ENCODE results near the gene MIPOL1. TPM values are rescaled to one million over a fixed set of nuclear protein-coding genes. Genes with fewer than 3 reads are reported as not detected.

Gene MIPOL1
- total RNA-seq, 4 donors from 2014 or later: 4.8 to 21.5 (median 11.8) TPM

GRCh38 chr14:37198907-37199306 is 1.2 kb downstream of the MIPOL1 start:
- Histone ChIP-seq H3K27ac (peak overlapping the region in 1 of 4 donors; percentile 89), H3K4me1 (peaks cover 0 to 14% (median 4%) of the 10 kb centered on the region in 4 donors), H3K4me3 (no peak overlapping the region)

GRCh38 chr14:37201724-37202123 is 4.0 kb downstream of the MIPOL1 start:
- H3K36me3 ChIP-seq: no peaks in the 10 kb centered on the region
- WGBS, 2 donors (ENCODE audit: low coverage in 1 of 2): 85% methylated on average over 2 of the region's 2 CpGs; no CpG with 5 or more reads in 1 of the 2 donors
- intact Hi-C loops (cut with DNase I; ENCODE audit: low total_unique reads) (no loop called here), in situ Hi-C loops (cut with MboI; ENCODE audit: low pct_ligation_motif_present in 1 of 4, low pct_unique_long_range_greater_than_20kb in 1 of 4, low sequenced_read_pairs in 3 of 4) (no loop called here)
- H3K4me3 ChIP-seq: no peak overlapping the region
- no peak for DNase-seq
- peaks cover 0 to 11% (median 4%) of the 10 kb centered on the region in 4 donors for H3K4me1 ChIP-seq
- peaks cover 0 to 10% of the 10 kb centered on the region in 2 donors for H3K9me3 ChIP-seq
- H3K27me3 ChIP-seq: no peaks in the 10 kb centered on the region
- TF ChIP-seq POLR2AphosphoS5 (IDR thresholded peaks at IDR 0.05): no peak
- no peak for TF ChIP-seq EP300 (IDR thresholded peaks at IDR 0.05; ENCODE audit: low read depth)
- TF ChIP-seq CTCF (IDR thresholded peaks at IDR 0.05): no peak
- TF ChIP-seq POLR2A (IDR thresholded peaks at IDR 0.05): no peak
- no peak overlapping the region for H3K27ac ChIP-seq

More at GRCh38 chr14:37198907-37199306, 1.2 kb downstream of the MIPOL1 start:
- intact Hi-C loops (cut with DNase I; ENCODE audit: low total_unique reads): no loop called here
- no peaks in the 10 kb centered on the region for H3K9me3 ChIP-seq
- no peaks in the 10 kb centered on the region for H3K27me3 ChIP-seq
- no peaks in the 10 kb centered on the region for H3K36me3 ChIP-seq
- DNase-seq: no peak
- no peak for TF ChIP-seq POLR2AphosphoS5 (IDR thresholded peaks at IDR 0.05)
- no peak for TF ChIP-seq CTCF (IDR thresholded peaks at IDR 0.05)
- no peak for TF ChIP-seq EP300 (IDR thresholded peaks at IDR 0.05; ENCODE audit: low read depth)
- no peak for TF ChIP-seq POLR2A (IDR thresholded peaks at IDR 0.05)
- WGBS, 2 donors (ENCODE audit: low coverage in 1 of 2): 84 to 91% methylated on average over 5 of the region's 5 CpGs
- in situ Hi-C loops (cut with MboI; ENCODE audit: low pct_ligation_motif_present in 1 of 4, low pct_unique_long_range_greater_than_20kb in 1 of 4, low sequenced_read_pairs in 3 of 4): no loop called here

DNA sequence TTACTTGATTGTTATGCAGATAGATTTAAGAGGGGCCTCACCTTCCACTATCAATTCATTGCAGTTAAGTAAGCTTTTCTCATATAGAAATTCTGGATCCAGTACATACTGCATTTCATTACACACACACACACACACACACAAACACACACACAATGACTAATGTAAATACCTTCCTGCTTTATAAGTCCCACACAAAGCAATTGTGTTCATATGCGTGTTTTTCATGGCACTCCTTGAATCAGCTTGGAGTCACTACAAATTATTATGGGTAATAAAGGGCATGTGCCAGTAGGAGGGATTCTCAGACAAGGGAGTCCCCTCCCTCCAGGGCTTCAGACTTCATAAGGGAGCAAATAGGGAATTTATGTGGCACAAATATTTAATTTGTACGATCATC is 4.5 kb downstream of the MIPOL1 start:
- intact Hi-C loops (cut with DNase I; ENCODE audit: low total_unique reads): no loop called here

DNA sequence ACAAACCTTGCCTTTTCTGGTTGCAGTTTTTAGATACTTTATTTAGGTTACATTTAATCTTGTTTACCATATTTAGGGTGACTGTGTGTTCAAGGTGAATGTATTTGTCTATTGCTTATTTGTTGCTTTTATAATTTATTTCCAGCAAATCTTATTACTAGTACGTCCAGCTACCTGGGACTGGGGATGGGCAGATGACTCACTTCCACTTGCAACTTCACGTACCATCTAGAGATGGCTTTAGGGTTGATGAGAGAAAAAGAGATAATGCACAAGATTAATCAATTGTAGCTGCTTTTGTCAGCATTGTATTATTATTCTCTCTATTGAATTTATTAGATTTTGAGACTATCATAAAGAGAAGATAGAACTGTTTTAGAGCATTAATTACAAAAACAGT is 5.1 kb downstream of the MIPOL1 start:
- DNase-seq: no peak
- Histone ChIP-seq H3K27me3 (no peaks in the 10 kb centered on the region), H3K9me3 (peaks cover 0 to 10% of the 10 kb centered on the region in 2 donors), H3K27ac (no peak overlapping the region), H3K36me3 (no peaks in the 10 kb centered on the region), H3K4me3 (no peak overlapping the region), H3K4me1 (peaks cover 0 to 8% (median 2%) of the 10 kb centered on the region in 4 donors)
- WGBS, 2 donors (ENCODE audit: low coverage in 1 of 2): 80 to 92% methylated on average over 2 of the region's 2 CpGs
- intact Hi-C loops (cut with DNase I; ENCODE audit: low total_unique reads) (no loop called here), in situ Hi-C loops (cut with MboI; ENCODE audit: low pct_ligation_motif_present in 1 of 4, low pct_unique_long_range_greater_than_20kb in 1 of 4, low sequenced_read_pairs in 3 of 4) (no loop called here)
- TF ChIP-seq POLR2A (IDR thresholded peaks at IDR 0.05) (no peak), EP300 (IDR thresholded peaks at IDR 0.05; ENCODE audit: low read depth) (no peak), POLR2AphosphoS5 (IDR thresholded peaks at IDR 0.05) (no peak), CTCF (IDR thresholded peaks at IDR 0.05) (no peak)

More for the DNA sequence above, 4.5 kb downstream of the MIPOL1 start:
- Histone ChIP-seq H3K27ac (no peak overlapping the region), H3K27me3 (no peaks in the 10 kb centered on the region), H3K4me1 (peaks cover 0 to 8% (median 2%) of the 10 kb centered on the region in 4 donors), H3K4me3 (no peak overlapping the region), H3K36me3 (no peaks in the 10 kb centered on the region), H3K9me3 (peaks cover 0 to 10% of the 10 kb centered on the region in 2 donors)
- no peak for DNase-seq
- 38 to 72% methylated on average over 1 to 2 of the region's 2 CpGs for WGBS, 2 donors (ENCODE audit: low coverage in 1 of 2)
- TF ChIP-seq EP300 (IDR thresholded peaks at IDR 0.05; ENCODE audit: low read depth) (no peak), POLR2A (IDR thresholded peaks at IDR 0.05) (no peak), CTCF (IDR thresholded peaks at IDR 0.05) (no peak)
- in situ Hi-C loops (cut with MboI; ENCODE audit: low pct_ligation_motif_present in 1 of 4, low pct_unique_long_range_greater_than_20kb in 1 of 4, low sequenced_read_pairs in 3 of 4): no loop called here
